HG02623 (cell line): ENCODE measurements around the gene AGR2.

ENCODE experiments used
- ATAC-seq: cut with Tn5 transposase; IDR thresholded peaks from one replicate; pipeline ENCODE4 v1.9.1; 2021; ENCODE audit warnings: moderate library complexity; ENCODE audit not compliant: unreplicated experiment

AGR2 gene

GRCh38 chr7:16743236-16743635 is 61.6 kb downstream of the AGR2 start:
- no peak for ATAC-seq

GRCh38 chr7:16742547-16742946 is 62.3 kb downstream of the AGR2 start:
- no peak for ATAC-seq
